Activated T-helper 1 cell treated with Interleukin-2 at 50 U/mL for 16 hours (primary cell): Measurements from ENCODE around the gene MYO5B.

ENCODE experiments used
- DNase-seq: peaks from one replicate; pipeline ENCODE4 v3.0.0-alpha.2; 2020; ENCODE audit warnings: low read depth

The MYO5B gene

GRCh38 chr18:49967636-49968313, 227.2 kb downstream of the MYO5B start:
- no peak for DNase-seq

- DNase-seq, result no peak
These were observed 227.8 kb downstream of the MYO5B start for GRCh38 chr18:49967171-49967570.

GRCh38 chr18:49966090-49966489, 228.9 kb downstream of the MYO5B start:
- DNase-seq, result no peak

GRCh38 chr18:49963217-49963616, 231.7 kb downstream of the MYO5B start:
- no peak for DNase-seq

- no peak for DNase-seq
These were observed 233.7 kb downstream of the MYO5B start for GRCh38 chr18:49961271-49961670.

- DNase-seq, result no peak
These were observed 234.6 kb downstream of the MYO5B start for GRCh38 chr18:49960376-49960775.

GRCh38 chr18:49959176-49959575, 235.8 kb downstream of the MYO5B start:
- DNase-seq, result no peak

- DNase-seq, result no peak
These were observed 239.7 kb downstream of the MYO5B start for GRCh38 chr18:49955263-49955662.

GRCh38 chr18:49953391-49953790, 241.6 kb downstream of the MYO5B start:
- DNase-seq, result no peak

GRCh38 chr18:49949951-49950395, 245.0 kb downstream of the MYO5B start:
- DNase-seq, result no peak

GRCh38 chr18:49948975-49949374, 246.0 kb downstream of the MYO5B start:
- DNase-seq, result no peak

- DNase-seq, result no peak
These were observed 250.3 kb downstream of the MYO5B start for GRCh38 chr18:49944663-49945062.

GRCh38 chr18:49936821-49937220, 258.1 kb downstream of the MYO5B start:
- no peak for DNase-seq

GRCh38 chr18:49935215-49935614, 259.7 kb downstream of the MYO5B start:
- no peak for DNase-seq

- DNase-seq, result no peak
These were observed 260.5 kb downstream of the MYO5B start for GRCh38 chr18:49934457-49934856.

GRCh38 chr18:49933530-49934128, 261.3 kb downstream of the MYO5B start:
- no peak for DNase-seq

GRCh38 chr18:49931760-49932159, 263.2 kb downstream of the MYO5B start:
- no peak for DNase-seq

GRCh38 chr18:49931179-49931578, 263.8 kb downstream of the MYO5B start:
- no peak for DNase-seq

- no peak for DNase-seq
These were observed 268.7 kb downstream of the MYO5B start for GRCh38 chr18:49926106-49926745.

- no peak for DNase-seq
These were observed 270.5 kb downstream of the MYO5B start for GRCh38 chr18:49924293-49924983.

- DNase-seq, result no peak
These were observed 272.7 kb downstream of the MYO5B start for GRCh38 chr18:49922228-49922627.

- no peak for DNase-seq
These were observed 273.5 kb downstream of the MYO5B start for GRCh38 chr18:49921318-49921985.
